HG02798 (cell line): ENCODE results near the gene POMT2.

Experiments
- ATAC-seq: cut with Tn5 transposase; IDR thresholded peaks from one replicate; pipeline ENCODE4 v1.9.1; 2021; ENCODE audit warnings: mild to moderate bottlenecking; ENCODE audit not compliant: unreplicated experiment, poor library complexity

The POMT2 gene

GRCh38 chr14:77248666-77249065 lies 72.0 kb downstream of the POMT2 start:
- ATAC-seq: no peak

DNA sequence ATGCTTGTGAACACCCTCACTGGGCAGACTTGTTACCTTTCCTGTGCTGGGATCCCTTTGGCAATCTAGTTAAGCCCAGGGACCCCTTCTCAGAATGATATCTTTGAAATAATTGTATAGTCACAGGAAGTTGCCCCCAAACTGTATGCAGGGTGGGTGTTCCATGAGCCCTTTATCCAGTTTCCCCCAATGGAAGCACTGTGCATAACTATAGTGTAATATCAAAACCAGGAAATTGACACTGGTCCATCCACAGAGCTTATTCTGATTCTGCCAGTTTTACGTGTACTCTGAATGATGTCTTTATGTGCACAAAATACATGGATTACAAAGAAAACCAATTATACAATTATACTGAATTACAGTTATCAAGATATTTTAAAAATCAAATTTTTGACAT lies 73.9 kb downstream of the POMT2 start:
- no peak for ATAC-seq

DNA sequence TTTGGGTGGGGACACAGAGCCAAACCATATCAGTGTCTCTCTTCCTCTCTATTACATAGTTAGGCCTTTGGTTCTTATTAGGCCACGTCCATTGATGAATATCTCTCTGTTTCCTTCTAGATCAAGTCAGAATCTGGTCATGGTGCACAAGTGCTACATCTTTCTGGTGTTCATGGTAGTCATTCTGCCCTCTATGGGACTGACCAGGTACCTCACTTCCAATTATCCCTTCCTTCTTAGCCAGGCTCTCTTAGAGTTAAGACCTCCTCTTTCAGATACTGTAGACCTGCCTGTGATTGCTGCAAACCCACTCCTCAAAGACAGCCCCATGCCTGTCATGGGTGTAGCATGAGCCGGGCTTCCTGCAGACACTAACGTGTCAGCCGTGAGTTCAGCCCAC lies 74.9 kb downstream of the POMT2 start:
- ATAC-seq: no peak

DNA sequence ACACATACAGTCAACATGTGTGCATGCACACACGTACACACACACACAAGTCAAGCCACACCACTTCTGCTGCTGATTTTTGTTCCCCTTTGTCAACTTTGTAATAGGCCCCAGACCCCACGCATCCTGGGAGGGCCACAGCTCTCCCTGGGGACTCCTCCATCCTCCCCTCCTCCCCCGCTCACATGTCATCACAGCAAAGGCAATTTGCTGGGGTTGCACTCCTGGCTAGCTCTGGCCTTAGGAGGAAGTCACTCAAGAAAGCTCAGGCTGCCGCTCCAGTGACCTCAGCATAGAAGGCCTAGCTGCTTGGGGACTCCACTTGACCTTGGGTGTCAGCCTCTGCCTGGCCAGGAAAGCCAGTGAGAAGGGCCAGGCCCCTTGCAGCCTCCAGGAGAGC lies 76.8 kb downstream of the POMT2 start:
- no peak for ATAC-seq

DNA sequence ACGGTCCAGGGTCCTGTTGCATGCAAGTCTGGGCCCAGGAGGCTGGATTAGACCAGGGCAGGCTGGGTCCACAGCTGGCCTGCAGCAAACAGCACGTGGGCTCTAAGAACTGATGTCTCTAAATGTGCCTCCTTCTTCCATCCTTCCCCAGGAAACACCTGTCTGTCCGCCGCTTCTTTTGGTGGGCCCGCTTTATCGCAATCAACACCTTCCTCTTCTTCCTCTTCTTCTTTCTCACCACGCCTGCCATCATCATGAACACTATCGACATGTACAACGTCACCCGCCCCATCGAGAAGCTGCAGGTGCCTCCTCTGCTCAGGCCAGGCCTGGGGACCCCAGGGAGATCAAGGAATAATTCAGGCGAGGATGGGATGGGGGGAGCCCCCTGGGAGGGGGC lies 77.9 kb downstream of the POMT2 start:
- no peak for ATAC-seq

DNA sequence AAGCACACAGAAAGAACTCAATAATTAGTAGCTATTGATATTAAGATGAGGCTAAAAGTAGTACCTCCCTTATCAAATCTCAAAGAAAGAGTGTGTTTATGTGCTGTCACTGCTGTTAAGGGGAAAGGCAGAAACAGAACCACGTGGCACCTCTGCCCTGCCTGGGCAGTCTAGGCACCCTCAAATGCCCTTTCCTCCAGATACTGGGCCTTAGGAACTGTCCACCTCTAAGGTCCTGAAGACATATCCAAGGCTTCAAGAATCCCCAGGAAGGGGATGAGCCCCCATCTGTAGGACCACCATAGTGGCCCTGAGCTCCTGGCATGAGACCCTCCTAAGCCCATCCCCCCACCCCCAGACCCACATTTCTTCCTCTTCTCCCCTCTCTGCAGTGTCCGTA lies 78.7 kb downstream of the POMT2 start:
- ATAC-seq: no peak

DNA sequence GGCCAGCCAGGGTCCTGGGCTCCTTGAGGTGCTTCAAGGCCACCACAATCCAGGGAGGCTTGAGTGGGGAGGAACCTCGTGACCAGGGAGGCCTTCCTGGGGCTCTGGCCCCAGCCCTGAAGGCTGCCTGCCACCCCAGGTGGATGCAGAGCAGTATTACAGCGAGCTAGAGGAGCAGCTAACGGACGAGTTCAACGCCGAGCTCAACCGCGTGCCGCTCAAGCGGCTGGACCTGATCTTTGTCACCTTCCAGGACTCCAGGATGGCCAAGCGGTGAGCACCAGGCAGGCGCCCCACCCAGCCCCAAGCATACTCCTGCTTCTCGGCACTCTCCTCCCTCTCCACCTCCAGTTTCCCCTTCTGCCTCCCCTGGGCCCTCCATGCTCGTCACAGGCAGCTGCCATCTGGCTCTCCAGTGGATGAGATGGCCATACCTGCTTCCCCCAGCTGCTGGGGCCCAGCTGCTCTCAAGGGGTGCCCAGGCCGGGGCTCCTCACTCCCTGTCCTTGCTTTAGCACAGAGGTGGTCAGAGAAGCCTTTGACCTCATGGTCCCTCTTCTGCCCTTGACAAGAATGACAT lies 80.3 kb downstream of the POMT2 start:
- no peak for ATAC-seq

DNA sequence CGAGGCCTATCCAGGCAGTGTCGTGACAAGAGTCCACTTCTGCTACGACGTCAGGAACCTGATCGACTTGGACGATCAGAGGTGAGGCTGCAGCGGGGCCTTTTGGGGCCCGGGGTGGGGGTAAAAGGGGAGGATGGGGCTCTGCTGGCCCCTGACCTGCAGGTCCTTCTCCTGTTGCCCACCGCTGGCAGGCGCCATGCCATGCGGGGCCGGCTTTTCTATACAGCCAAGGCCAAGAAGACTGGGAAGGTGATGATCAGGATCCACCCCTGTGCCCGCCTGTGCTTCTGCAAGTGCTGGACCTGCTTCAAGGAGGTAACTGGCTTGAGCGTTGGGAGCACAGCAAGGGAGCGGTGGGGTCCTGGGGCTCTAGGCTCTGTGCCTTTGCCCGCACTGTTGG lies 81.3 kb downstream of the POMT2 start:
- ATAC-seq: no peak

DNA sequence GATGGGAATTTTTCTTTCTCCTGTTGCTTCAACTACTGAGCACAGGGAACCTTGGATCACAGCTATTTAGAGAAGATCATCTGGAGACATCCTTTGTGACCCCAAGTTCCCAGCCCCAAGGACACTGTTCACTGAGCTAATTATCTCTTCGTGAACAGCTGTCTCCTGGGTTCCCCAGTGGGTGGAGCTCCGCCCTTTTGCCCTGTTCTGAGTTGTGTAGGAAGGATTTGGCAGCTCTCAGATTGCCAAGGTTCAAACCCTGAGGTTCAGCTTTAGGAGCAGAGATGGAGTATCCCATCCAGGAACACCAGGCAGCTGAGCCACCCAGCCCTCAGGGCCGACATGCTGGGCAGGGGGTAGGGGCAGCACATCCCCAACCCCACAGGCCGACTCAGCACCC lies 81.7 kb downstream of the POMT2 start:
- no peak for ATAC-seq

DNA sequence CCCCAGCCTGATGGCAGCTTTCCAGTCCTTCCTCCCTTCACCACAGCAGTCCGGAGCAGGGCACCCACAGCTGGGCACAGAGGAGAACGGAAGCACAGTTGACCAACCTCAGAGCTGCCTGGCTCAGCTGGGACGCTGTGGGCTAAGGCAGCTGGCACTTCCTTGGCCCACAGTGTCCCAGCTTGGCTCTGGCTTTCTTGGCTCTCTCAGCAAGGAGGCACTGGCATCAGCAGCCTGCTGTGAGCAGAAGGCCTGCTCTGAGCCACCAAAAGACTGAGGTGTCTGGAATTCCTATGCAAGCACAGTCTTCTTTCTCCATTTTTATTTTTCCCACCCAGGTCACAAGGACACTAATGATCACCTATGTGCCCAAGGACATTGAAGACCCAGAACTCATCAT lies 82.3 kb downstream of the POMT2 start:
- ATAC-seq: no peak

GRCh38 chr14:77236814-77237213 lies 83.9 kb downstream of the POMT2 start:
- ATAC-seq: no peak

DNA sequence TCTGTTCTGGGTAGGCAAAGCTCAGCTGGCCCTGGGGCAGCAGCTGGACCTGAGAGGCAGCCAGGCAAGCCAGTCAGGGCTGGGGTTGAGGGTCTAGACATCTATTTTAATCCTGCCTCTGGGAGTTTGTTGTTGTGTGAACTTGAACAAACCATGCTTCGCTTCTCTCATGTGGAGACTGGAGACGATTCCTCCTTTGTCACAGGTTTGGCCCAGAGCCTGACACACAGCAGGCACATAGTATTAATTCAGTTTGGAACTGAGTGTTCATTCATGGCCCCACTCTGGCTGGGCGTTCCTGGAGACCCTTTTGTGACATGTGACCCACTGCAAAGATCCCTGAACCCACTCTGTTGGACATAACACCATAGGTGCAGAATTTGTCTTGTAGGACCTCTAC lies 89.0 kb downstream of the POMT2 start:
- no peak for ATAC-seq

- ATAC-seq: no peak
These were observed 89.8 kb downstream of the POMT2 start for GRCh38 chr14:77230914-77231313.

- ATAC-seq: no peak
These were observed 92.6 kb downstream of the POMT2 start for GRCh38 chr14:77228056-77228455.

DNA sequence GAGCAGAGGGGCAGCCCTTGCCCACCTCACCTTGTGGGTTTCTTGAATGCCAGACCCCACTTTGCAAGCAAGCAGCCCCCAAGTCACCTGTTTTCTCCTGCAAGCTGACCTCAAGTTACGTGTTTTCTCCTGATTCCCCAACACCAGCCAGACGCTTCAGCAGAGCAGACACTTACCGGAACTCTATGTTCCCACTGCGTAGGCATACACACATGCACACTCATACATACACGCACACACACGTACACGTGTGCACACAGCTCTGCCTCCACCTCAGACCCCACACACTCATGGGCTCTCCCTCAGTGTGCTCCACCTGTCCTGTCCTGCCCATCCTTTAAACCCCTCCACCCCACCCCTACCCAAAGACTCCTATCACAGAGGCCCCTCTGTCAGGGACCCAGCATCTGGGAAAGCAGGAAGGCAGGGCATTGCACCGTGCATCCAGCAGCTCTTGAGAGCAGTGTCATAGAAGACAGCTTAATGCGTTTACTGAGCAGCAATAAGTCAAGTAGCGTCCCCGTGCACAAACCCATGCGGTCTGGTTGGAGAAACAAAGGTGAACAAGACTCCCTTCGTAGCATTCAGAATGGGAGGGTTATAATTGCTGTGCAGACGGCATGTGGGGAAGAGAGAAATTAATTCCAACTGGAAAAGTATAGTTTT lies 94.7 kb downstream of the POMT2 start:
- ATAC-seq: no peak

GRCh38 chr14:77225254-77225653 lies 95.4 kb downstream of the POMT2 start:
- no peak for ATAC-seq
